HG02798 (cell line): ENCODE measurements around the gene PFKFB3.
"Not testable (repeated sequence)": the region's sequence is repeated elsewhere in the genome, so short reads cannot be mapped to it uniquely, and the experiment has no call there.

Source experiments
- ATAC-seq: cut with Tn5 transposase; IDR thresholded peaks from one replicate; pipeline ENCODE4 v1.9.1; 2021; ENCODE audit warnings: mild to moderate bottlenecking; ENCODE audit not compliant: unreplicated experiment, poor library complexity

Gene PFKFB3

DNA sequence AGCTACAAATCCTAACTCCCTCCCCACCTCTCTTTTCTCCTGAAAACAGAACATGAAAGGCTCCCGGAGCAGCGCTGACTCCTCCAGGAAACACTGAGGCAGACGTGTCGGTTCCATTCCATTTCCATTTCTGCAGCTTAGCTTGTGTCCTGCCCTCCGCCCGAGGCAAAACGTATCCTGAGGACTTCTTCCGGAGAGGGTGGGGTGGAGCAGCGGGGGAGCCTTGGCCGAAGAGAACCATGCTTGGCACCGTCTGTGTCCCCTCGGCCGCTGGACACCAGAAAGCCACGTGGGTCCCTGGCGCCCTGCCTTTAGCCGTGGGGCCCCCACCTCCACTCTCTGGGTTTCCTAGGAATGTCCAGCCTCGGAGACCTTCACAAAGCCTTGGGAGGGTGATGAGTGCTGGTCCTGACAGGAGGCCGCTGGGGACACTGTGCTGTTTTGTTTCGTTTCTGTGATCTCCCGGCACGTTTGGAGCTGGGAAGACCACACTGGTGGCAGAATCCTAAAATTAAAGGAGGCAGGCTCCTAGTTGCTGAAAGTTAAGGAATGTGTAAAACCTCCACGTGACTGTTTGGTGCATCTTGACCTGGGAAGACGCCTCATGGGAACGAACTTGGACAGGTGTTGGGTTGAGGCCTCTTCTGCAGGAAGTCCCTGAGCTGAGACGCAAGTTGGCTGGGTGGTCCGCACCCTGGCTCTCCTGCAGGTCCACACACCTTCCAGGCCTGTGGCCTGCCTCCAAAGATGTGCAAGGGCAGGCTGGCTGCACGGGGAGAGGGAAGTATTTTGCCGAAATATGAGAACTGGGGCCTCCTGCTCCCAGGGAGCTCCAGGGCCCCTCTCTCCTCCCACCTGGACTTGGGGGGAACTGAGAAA lies 30.4 kb downstream of the PFKFB3 start:
- no peak for ATAC-seq

GRCh38 chr10:6233725-6234277 lies 31.1 kb downstream of the PFKFB3 start:
- no peak for ATAC-seq

- no peak for ATAC-seq
These were observed 31.6 kb downstream of the PFKFB3 start for GRCh38 chr10:6234371-6234770.

DNA sequence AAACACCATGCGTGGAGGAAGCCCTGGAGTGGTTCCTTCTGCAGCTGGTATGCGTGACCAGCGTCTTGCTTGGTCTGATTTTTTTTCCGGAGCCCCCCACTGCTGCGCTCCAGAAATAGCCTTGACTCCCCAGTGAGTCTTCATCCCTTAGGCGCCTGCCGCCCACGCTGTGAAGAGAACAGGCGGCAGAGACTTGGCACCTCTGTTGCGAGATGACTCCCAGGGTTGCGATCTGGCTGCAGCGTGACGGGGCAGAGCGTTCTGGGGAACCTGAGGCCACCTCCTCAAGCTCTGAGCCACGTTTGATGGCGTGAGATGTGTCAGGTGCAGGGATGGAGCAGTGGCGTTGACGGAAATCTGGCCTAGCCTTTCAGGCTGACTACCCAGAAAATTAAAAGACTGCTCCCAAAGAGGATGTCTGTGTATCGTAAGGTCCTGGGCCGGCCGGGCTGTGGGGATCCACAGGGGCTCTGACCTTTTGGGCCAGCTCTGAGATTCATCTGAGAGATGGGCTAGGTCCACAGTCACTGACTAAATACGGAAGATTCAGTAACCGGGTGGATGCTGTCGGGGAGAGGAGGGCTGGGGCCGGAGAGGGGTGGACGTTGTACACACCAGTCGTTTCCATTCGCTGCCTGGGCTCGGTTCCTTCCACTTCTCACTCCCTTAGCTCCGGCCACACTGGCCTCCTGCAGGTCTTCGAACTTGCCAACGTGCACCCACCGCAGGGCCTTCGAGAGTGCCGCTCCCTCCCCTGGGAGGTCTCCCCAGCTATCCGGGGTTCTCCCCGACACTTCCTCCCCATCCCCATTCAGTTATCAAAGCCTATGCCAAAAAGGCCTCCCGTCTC lies 33.8 kb downstream of the PFKFB3 start:
- no peak for ATAC-seq

DNA sequence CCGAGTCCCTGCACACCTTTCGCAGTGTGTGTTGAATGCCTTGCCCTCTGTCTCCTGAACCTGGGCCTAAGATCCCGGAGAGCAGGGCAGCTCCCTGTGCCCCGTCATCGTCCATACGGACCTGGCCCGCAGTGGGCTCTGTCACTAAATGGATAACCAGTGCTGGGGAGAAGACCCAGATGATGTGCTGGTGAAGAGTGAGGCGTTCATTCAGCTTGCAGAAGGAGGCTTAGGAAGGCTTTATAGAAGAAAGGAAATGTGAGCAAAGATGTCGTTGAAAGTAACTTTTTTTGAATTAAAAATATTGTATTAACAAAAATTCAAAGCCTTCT lies 34.4 kb downstream of the PFKFB3 start:
- no peak for ATAC-seq

DNA sequence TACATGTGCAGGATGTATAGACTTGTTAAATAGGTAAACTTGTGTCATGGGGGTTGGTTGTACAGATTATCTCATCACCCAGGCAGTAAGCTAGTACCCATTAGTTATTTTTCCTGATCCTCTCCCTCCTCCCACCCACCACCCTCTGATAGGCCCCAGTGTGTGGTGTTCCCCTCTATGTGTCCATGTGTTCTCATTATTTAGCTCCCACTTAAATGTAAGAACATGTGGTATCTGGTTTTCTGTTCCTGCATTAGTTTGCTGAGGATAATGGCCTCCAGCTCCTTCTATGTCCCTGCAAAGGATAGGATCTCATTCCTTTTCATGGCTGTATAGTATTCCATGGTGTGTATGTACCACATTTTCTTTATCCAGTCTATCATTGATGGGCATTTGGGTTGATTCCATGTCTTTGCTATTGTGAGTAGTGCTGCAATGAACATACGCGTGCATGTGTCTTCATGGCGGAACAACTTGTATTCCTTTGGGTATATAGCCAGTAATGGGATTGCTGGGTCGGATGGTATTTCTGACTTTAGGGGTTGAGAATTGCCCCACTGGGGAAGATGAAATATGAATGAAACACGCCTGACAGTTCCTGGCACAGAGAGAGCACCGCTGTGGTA lies 36.0 kb downstream of the PFKFB3 start:
- not testable (repeated sequence) for ATAC-seq

DNA sequence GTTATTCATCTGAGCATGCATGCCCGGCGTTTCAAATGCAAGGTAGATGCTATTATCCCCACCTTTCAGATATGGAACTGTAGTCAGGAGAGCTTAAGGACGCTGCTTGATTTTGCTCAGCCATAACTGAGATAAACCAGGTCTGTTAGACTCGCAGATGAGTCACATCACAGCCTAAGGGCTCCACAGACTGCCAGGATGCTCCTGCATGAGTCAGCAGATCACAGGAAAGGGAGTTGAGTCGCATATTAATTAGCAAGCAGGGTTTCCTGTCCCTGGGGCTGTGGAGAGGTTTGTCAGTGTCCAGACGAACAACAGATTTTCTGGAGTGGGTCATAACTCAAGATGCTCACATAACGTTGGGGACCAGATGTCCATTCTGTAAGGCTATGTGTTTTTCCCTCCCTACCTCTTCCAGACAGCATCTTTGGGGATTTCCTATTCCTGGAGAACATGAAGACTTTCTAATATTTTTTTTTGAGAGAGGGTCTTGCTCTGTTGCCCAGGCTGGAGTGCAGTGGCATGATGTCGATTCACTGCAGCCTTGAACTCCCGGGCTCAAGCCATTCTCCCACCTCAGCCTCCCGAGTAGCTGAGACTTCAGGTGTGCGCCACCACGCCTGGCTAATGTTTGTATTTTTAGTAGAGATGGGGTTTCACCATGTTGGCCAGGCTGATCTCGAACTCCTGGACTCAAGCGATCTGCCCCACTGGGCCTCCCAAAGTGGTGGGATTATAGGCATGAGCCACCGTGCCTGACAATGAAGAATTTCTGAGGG lies 36.7 kb downstream of the PFKFB3 start:
- ATAC-seq: peak; percentile 39

DNA sequence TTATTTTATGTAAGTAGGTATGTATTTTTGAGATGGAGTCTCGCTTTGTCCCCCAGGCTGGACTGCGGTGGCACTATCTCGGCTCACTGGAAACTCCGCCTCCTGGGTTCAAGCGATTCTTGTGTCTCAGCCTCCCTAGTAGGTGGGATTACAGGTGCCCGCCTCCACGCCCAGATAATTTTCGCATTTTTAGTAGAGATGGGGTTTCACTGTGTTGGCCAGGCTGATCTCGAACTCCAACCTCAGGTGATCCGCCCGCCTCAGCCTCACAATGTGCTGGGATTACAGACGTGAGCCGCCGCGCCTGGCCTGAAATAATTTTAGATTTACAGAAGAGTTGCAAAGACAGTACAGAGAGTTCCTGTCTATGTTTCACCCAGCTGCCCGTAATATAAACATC lies 37.5 kb downstream of the PFKFB3 start:
- ATAC-seq: no peak

DNA sequence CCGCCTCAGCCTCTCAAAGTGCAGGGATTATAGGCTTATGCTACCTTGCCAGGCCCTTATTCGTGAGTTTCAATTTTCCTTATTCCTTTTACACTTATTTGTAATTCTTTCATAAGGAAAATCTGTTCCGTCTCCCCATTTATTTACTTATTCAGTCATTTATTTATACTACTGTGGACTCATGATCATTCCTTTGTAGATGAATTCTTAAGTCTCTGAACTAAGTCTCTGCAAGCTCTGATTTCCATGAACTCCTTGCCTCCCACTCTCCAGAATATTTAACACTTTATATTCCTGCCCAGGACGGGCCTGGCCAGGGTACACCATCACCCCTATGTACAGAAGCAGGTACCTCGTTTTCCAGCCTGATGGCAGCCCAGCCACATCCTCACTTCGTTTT lies 39.4 kb downstream of the PFKFB3 start:
- ATAC-seq: no peak

DNA sequence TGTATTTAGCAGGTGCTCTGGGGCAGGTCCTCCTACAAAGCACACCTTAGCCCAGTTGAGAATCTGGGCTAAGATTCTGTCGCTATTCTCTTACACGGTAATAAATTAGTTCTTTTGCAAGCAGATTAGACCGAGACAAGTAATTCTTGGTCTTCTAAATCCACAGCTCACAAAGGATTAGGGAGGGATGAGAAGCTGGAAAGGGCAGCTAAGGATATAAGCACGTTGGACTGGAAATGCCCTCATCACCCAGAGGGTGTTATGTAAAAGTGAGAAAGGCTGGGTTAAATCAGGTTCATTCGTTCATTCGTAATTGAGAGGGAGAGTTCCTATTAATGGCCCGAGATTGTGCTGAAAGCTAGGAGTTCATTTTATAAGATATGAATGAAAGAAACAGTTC lies 41.8 kb downstream of the PFKFB3 start:
- ATAC-seq: no peak

- ATAC-seq: no peak
These were observed 44.4 kb downstream of the PFKFB3 start for GRCh38 chr10:6247041-6247712.

- ATAC-seq: not testable (repeated sequence)
These were observed 46.2 kb downstream of the PFKFB3 start for GRCh38 chr10:6248908-6249307.

GRCh38 chr10:6249698-6250097 lies 47.0 kb downstream of the PFKFB3 start:
- no peak for ATAC-seq

- no peak for ATAC-seq
These were observed 48.0 kb downstream of the PFKFB3 start for GRCh38 chr10:6250745-6251144.

GRCh38 chr10:6254201-6254600 lies 51.5 kb downstream of the PFKFB3 start:
- ATAC-seq: no peak

DNA sequence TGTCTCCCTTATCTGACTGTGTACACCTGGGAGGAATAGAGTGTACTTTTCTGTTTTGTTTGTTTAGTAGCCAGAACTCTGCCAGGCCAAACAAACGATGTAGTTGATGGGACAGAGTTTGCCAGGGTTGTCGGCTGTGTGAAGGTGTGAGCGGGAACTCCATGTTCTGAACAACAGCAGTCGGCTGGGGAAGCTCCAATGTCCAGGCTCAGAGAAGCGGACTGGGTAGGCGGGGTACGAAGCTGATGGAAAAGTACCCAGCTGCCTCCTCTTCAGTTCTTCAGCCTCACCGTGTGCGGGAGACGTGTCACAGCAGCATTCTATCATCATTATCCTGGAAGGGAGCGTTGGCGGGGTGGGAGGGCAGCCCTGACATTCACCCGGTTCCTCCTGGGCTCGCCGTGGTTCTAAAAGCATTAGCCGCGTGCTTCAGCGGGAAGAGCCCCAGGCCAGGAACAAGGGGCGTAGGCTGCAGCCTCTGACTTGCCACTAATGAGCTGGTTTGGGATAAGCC lies 52.9 kb downstream of the PFKFB3 start:
- no peak for ATAC-seq

- ATAC-seq: no peak
These were observed 53.7 kb downstream of the PFKFB3 start for GRCh38 chr10:6256439-6256838.

GRCh38 chr10:6259153-6259552 lies 56.4 kb downstream of the PFKFB3 start:
- no peak for ATAC-seq

GRCh38 chr10:6260843-6261242 lies 58.1 kb downstream of the PFKFB3 start:
- ATAC-seq: no peak
